ENCODE measurements around the gene RCAN2. TPM values are rescaled to one million over a fixed set of nuclear protein-coding genes. Genes with fewer than 3 reads are reported as not detected.

RCAN2 gene
- total and polyA plus RNA-seq, 9 of the 15 experiments (the other 6 are each of a cell fraction or from before 2014, with no cell fraction given) = 0.04 TPM; not detected in 8

DNA sequence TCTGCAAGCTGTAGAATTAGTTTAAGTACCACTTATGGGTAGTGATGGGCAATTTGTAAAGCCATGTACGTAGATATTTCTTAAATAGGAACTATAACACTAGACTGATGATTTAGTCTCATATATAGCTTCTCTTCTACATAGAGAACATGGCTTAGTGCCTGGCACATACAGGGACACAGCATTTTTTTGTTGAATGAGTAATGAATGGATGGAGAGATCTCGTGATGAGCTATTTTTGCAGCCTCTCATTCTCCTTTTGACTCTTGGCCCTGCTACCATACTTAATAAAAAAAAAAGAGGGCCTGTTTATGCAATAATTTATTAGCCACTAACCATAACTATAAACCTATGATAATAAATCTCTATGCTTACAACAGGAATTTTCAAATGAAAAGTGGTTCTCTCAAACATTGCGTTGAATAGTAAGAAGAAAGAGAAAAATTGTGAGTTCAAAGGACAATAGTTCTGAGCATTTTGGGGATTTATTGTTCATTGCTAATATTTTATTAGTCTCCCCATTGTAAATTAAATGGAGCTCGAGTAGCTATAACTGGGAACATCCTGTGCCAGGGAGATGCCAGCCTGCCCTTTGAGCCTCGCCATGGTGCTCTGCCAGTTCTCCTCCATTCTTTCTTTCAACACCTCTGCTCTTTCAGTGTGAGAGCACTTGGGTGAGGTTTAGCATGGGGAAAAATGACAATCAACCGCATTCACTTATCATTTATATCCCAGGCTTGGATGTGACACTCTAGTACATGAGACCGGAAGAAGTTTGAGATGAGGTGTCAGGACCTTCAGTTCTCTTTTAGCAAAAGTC, 14.7 kb upstream of the RCAN2 start:
- no peak for FAIRE-seq
- ChIA-PET POLR2A (no interaction called here), CTCF (ENCODE audit: low intra/inter-chr PET ratio) (no interaction called here)

More for the DNA sequence above, 14.7 kb upstream of the RCAN2 start:
- no peak for TF ChIP-seq BACH1 (tag; IDR thresholded peaks at IDR 0.05)
- TF ChIP-seq RBM14 (IDR thresholded peaks at IDR 0.05; ENCODE audit: borderline replicate concordance, insufficient read depth, low read depth, low read length) = no peak
- TF ChIP-seq FOXA1 (IDR thresholded peaks at IDR 0.05; ENCODE audit: borderline replicate concordance) = no peak
- no peak for TF ChIP-seq HMG20A (CRISPR knock-in tag; conservative IDR thresholded peaks at IDR 0.05)
- TF ChIP-seq FUS (optimal IDR thresholded peaks at IDR 0.05; ENCODE audit: low read depth, low read length) = no peak
- TF ChIP-seq, protein P1, sequence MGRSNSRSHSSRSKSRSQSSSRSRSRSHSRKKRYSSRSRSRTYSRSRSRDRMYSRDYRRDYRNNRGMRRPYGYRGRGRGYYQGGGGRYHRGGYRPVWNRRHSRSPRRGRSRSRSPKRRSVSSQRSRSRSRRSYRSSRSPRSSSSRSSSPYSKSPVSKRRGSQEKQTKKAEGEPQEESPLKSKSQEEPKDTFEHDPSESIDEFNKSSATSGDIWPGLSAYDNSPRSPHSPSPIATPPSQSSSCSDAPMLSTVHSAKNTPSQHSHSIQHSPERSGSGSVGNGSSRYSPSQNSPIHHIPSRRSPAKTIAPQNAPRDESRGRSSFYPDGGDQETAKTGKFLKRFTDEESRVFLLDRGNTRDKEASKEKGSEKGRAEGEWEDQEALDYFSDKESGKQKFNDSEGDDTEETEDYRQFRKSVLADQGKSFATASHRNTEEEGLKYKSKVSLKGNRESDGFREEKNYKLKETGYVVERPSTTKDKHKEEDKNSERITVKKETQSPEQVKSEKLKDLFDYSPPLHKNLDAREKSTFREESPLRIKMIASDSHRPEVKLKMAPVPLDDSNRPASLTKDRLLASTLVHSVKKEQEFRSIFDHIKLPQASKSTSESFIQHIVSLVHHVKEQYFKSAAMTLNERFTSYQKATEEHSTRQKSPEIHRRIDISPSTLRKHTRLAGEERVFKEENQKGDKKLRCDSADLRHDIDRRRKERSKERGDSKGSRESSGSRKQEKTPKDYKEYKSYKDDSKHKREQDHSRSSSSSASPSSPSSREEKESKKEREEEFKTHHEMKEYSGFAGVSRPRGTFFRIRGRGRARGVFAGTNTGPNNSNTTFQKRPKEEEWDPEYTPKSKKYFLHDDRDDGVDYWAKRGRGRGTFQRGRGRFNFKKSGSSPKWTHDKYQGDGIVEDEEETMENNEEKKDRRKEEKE (IDR thresholded peaks at IDR 0.05; ENCODE audit: borderline replicate concordance in 1 of 2, control insufficient read depth in 1 of 2, low read depth in 2 of 2, low read length in 1 of 2) = no peak
- TF ChIP-seq, protein P2, sequence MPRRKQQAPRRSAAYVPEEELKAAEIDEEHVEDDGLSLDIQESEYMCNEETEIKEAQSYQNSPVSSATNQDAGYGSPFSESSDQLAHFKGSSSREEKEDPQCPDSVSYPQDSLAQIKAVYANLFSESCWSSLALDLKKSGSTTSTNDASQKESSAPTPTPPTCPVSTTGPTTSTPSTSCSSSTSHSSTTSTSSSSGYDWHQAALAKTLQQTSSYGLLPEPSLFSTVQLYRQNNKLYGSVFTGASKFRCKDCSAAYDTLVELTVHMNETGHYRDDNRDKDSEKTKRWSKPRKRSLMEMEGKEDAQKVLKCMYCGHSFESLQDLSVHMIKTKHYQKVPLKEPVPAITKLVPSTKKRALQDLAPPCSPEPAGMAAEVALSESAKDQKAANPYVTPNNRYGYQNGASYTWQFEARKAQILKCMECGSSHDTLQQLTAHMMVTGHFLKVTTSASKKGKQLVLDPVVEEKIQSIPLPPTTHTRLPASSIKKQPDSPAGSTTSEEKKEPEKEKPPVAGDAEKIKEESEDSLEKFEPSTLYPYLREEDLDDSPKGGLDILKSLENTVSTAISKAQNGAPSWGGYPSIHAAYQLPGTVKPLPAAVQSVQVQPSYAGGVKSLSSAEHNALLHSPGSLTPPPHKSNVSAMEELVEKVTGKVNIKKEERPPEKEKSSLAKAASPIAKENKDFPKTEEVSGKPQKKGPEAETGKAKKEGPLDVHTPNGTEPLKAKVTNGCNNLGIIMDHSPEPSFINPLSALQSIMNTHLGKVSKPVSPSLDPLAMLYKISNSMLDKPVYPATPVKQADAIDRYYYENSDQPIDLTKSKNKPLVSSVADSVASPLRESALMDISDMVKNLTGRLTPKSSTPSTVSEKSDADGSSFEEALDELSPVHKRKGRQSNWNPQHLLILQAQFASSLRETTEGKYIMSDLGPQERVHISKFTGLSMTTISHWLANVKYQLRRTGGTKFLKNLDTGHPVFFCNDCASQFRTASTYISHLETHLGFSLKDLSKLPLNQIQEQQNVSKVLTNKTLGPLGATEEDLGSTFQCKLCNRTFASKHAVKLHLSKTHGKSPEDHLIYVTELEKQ (CRISPR knock-in tag; IDR thresholded peaks at IDR 0.05) = no peak
- TF ChIP-seq SRSF9 (IDR thresholded peaks at IDR 0.05; ENCODE audit: borderline replicate concordance, low read depth, low read length) = no peak
- TF ChIP-seq ZFP30 (CRISPR knock-in tag; IDR thresholded peaks at IDR 0.05; ENCODE audit: borderline replicate concordance) = no peak
- no peak for TF ChIP-seq GATAD2A (IDR thresholded peaks at IDR 0.05)
- TF ChIP-seq, protein P3, sequence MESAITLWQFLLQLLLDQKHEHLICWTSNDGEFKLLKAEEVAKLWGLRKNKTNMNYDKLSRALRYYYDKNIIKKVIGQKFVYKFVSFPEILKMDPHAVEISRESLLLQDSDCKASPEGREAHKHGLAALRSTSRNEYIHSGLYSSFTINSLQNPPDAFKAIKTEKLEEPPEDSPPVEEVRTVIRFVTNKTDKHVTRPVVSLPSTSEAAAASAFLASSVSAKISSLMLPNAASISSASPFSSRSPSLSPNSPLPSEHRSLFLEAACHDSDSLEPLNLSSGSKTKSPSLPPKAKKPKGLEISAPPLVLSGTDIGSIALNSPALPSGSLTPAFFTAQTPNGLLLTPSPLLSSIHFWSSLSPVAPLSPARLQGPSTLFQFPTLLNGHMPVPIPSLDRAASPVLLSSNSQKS (CRISPR knock-in tag; IDR thresholded peaks at IDR 0.05) = no peak
- no peak for TF ChIP-seq XRCC4 (IDR thresholded peaks at IDR 0.05; ENCODE audit: extremely low read depth, insufficient read depth, insufficient read length)
- in situ Hi-C loops (cut with MboI) = no loop called here
- Histone ChIP-seq H3K9ac (ENCODE audit: insufficient read depth in 1 of 2, low read depth in 2 of 2, low read length in 2 of 2) (no peak overlapping the region), H3K27ac (ENCODE audit: extremely low read depth, low read depth, low read length) (no peak overlapping the region), H3K4me1 (replicated peaks in 1 of 2; ENCODE audit: control insufficient read depth in 2 of 2, insufficient read depth in 2 of 2, low read length in 2 of 2) (no peaks in the 10 kb centered on the region), H3K4me3 (no peak overlapping the region), H3K9me1 (ENCODE audit: control insufficient read depth, insufficient read depth, low read length) (no peaks in the 10 kb centered on the region), H4K20me1 (replicated peaks; ENCODE audit: control insufficient read depth, insufficient read depth, low read length) (no peaks in the 10 kb centered on the region), H3K36me3 (ENCODE audit: control insufficient read depth, insufficient read depth, low read length) (no peaks in the 10 kb centered on the region), H3K27me3 (ENCODE audit: control insufficient read depth in 2 of 2, insufficient read depth in 2 of 2, low read length in 2 of 2) (no peaks in the 10 kb centered on the region), H2AFZ (ENCODE audit: low read depth, low read length) (no peak overlapping the region), H3K9me3 (replicated peaks; ENCODE audit: control insufficient read depth, insufficient read depth, low read depth, low read length) (no peaks in the 10 kb centered on the region), H3K4me2 (ENCODE audit: insufficient read depth, low read length) (no peak overlapping the region), H3K79me2 (ENCODE audit: control insufficient read depth, insufficient read depth, low read length) (no peaks in the 10 kb centered on the region)
- DNase-seq (ENCODE audit: extremely low read depth in 1 of 4, low spot score in 3 of 4) = no peak
- WGBS (ENCODE audit: insufficient coverage, low coverage, missing lambda C conversion rate) = 1% methylated on average over 7 of the region's 7 CpGs
- intact Hi-C loops (cut with micrococcal nuclease) = no loop called here
- no TSS peak for BruUV-seq (replicated peaks)
- no peak for ATAC-seq

Measured in K562 (cell line).